ENCODE data around the gene DDIT4. TPM values are rescaled to one million over a fixed set of nuclear protein-coding genes. Genes with fewer than 3 reads are reported as not detected.

Gene DDIT4
- total RNA-seq, 1 donor from 2014 or later, result 290 TPM

DNA sequence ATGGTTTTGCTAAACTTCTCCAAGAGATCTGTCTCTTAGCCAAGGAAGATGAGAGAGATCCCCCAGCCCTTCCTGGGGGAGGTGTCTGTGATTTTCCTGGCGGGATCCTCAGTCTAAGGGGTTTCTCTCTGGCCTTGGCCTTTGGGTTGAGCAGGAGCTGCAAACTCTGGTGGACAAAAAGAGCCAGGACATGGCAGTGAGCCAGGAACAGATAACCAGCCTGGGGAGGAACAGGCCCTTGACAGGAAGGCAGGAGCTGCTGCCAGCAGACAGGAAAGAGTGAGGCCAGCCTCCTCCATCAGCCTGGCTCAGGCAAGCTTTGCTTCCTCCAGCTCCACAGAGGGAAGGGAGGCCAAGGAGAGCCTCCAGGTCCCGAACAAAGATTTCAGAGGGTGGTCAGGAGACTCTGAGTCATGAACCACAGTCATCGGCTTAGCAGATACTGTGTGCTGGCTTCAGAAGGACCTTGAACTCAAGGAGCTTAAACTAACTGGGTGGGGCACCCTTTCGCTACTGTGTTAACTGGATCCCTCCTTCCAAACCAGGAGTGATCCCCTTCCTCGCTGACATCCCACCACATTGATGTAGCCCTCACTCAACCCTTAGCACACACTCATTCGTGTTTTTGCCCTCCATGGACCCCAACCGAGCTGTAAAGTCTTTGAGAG lies 34.7 kb downstream of the DDIT4 start:
- Mint-ChIP-seq H3K9me3 (ENCODE audit: unreplicated experiment) (no peaks in the 10 kb centered on the region), H3K36me3 (ENCODE audit: unreplicated experiment) (no peaks in the 10 kb centered on the region), H3K4me1 (ENCODE audit: unreplicated experiment) (peaks cover 25% of the 10 kb centered on the region), H3K27ac (ENCODE audit: unreplicated experiment) (peak overlapping the region; percentile 63), H3K27me3 (ENCODE audit: unreplicated experiment) (no peaks in the 10 kb centered on the region), H3K4me3 (ENCODE audit: unreplicated experiment) (no peak overlapping the region)
- no peak for DNase-seq (ENCODE audit: extremely low spot score, unreplicated experiment)
- TF ChIP-seq, protein P1, sequence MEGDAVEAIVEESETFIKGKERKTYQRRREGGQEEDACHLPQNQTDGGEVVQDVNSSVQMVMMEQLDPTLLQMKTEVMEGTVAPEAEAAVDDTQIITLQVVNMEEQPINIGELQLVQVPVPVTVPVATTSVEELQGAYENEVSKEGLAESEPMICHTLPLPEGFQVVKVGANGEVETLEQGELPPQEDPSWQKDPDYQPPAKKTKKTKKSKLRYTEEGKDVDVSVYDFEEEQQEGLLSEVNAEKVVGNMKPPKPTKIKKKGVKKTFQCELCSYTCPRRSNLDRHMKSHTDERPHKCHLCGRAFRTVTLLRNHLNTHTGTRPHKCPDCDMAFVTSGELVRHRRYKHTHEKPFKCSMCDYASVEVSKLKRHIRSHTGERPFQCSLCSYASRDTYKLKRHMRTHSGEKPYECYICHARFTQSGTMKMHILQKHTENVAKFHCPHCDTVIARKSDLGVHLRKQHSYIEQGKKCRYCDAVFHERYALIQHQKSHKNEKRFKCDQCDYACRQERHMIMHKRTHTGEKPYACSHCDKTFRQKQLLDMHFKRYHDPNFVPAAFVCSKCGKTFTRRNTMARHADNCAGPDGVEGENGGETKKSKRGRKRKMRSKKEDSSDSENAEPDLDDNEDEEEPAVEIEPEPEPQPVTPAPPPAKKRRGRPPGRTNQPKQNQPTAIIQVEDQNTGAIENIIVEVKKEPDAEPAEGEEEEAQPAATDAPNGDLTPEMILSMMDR (IDR thresholded peaks at IDR 0.05), result no peak

DNA sequence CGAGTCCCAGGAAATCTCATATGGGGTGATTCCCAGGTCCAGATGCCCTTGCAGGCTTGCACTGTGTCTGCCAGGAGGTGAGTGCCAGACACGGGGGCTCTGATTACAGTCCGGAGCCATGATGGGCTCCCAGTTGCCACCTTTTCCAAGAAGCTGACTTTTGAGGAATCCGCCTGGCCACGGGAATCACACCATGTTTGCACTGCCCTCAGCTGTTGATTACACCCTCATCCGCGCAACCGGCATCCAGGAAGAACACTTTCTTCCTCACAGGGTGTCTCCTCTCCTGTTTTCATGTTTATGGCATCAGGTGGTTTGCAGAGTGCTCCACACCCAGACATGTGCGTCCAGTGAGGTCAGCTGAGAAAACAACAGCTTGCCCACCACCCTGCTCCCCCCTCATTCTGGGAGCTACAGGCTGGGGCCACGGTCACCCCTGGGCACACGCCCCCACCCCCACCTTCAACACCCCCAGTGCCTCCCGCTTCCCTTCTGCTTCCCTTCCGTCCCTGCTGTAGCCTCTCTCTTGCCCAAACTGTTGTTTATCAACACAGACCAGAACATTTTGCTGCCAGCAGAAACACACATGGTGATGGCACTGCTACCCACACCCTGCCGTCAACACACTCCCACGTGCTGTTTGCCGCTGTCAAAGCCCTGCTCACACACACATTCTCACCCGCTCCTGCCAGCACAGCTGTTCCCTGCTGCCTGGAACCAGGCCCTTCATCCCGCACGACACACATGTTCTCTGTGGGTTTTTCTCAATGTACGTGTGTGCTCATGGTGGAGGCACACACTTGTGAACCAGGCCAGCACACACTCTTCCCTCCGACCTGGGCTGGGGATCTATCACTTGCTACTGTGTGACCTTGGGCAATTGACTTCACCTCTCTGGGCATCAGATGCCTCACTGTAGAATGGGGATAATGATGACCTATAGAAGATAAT lies 35.8 kb downstream of the DDIT4 start:
- Mint-ChIP-seq H3K4me3 (ENCODE audit: unreplicated experiment) (no peak overlapping the region), H3K27ac (ENCODE audit: unreplicated experiment) (peak overlapping the region; percentile 47), H3K27me3 (ENCODE audit: unreplicated experiment) (no peaks in the 10 kb centered on the region), H3K4me1 (ENCODE audit: unreplicated experiment) (peaks cover 25% of the 10 kb centered on the region), H3K9me3 (ENCODE audit: unreplicated experiment) (no peaks in the 10 kb centered on the region), H3K36me3 (ENCODE audit: unreplicated experiment) (no peaks in the 10 kb centered on the region)
- TF ChIP-seq, protein P1 (IDR thresholded peaks at IDR 0.05), result no peak
- DNase-seq (ENCODE audit: extremely low spot score, unreplicated experiment), result no peak

DNA sequence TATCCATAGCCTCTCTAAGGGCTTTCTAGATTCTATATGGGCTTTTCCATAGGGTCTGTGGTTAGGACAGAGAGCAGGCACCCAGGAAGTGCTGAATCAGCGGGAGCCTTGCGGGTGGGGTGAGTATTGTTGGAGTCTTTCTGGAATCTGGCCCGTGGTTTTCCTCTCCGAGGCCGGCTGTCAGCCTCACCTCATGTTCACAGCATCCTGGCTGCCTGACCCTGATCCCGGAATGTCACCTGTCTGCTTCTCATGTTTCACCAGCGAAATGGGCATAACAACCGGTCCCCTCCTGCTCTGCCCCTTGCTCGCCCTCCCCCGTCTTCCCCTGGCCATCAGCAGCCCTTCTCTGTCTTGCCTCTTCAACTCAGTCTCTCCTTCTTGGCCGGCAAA lies 36.5 kb downstream of the DDIT4 start:
- DNase-seq (ENCODE audit: extremely low spot score, unreplicated experiment), result no peak
- no peak overlapping the region for H3K4me3 Mint-ChIP-seq (ENCODE audit: unreplicated experiment)
- no peaks in the 10 kb centered on the region for H3K36me3 Mint-ChIP-seq (ENCODE audit: unreplicated experiment)
- no peaks in the 10 kb centered on the region for H3K27me3 Mint-ChIP-seq (ENCODE audit: unreplicated experiment)
- no peaks in the 10 kb centered on the region for H3K9me3 Mint-ChIP-seq (ENCODE audit: unreplicated experiment)
- H3K27ac Mint-ChIP-seq (ENCODE audit: unreplicated experiment), result peak overlapping the region; percentile 55
- peaks cover 25% of the 10 kb centered on the region for H3K4me1 Mint-ChIP-seq (ENCODE audit: unreplicated experiment)
- TF ChIP-seq, protein P1 (IDR thresholded peaks at IDR 0.05), result no peak

DNA sequence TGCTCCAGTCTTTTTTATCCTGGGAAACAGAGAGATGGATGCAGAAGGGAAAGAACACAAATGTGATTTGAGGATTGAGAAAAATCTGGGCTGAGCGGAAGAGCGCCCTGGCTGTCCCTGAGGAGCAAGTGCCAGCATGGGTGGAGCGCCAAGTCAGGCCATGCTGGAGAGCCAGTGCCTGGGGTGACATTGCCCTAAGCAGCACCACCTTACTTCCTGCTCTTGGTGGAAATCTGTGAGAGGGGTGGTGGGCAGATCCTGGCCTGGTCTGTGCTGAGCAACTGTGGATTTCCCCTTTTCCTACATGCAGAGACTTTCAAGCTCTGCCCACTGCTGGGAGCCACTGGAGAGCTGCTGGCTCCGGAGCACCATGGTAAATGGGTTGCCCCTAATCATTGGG lies 36.9 kb downstream of the DDIT4 start:
- Mint-ChIP-seq H3K9me3 (ENCODE audit: unreplicated experiment) (no peaks in the 10 kb centered on the region), H3K36me3 (ENCODE audit: unreplicated experiment) (no peaks in the 10 kb centered on the region), H3K27me3 (ENCODE audit: unreplicated experiment) (no peaks in the 10 kb centered on the region), H3K4me1 (ENCODE audit: unreplicated experiment) (peaks cover 28% of the 10 kb centered on the region), H3K4me3 (ENCODE audit: unreplicated experiment) (no peak overlapping the region), H3K27ac (ENCODE audit: unreplicated experiment) (peak overlapping the region; percentile 55)
- no peak for DNase-seq (ENCODE audit: extremely low spot score, unreplicated experiment)
- TF ChIP-seq, protein P1 (IDR thresholded peaks at IDR 0.05), result no peak

DNA sequence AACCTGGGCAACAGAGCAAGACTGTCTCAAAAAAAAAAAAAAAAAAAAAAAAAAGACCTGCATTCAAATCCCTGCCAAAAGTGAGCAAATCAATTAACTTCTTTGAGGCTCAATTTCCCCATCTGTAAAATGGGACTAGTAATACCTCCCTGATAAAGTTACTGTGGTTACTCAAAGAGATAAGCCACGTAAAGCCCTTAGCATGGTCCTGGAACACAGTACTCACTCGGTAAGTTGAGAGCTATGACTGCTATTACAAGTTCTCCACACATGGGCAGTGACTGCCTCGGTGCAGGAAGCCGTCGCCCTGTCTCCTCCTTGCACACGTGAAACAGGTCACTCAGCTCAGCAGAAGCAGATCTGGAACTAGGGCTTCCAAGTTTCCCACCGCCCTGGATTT lies 37.9 kb downstream of the DDIT4 start:
- no peak overlapping the region for H3K27ac Mint-ChIP-seq (ENCODE audit: unreplicated experiment)
- H3K4me1 Mint-ChIP-seq (ENCODE audit: unreplicated experiment), result peaks cover 34% of the 10 kb centered on the region
- TF ChIP-seq, protein P1 (IDR thresholded peaks at IDR 0.05), result no peak
- DNase-seq (ENCODE audit: extremely low spot score, unreplicated experiment), result no peak
- no peaks in the 10 kb centered on the region for H3K27me3 Mint-ChIP-seq (ENCODE audit: unreplicated experiment)
- H3K36me3 Mint-ChIP-seq (ENCODE audit: unreplicated experiment), result no peaks in the 10 kb centered on the region
- no peak overlapping the region for H3K4me3 Mint-ChIP-seq (ENCODE audit: unreplicated experiment)
- H3K9me3 Mint-ChIP-seq (ENCODE audit: unreplicated experiment), result no peaks in the 10 kb centered on the region

All from osteocyte (in vitro differentiated cells).